Mucosa of rectum (tissue), 2 donors: ENCODE results near the gene RRM2.

ENCODE experiments used
- H3K27ac ChIP-seq, 2 donors: one replicate each; pipeline ENCODE4 v1.7.0; 2013; ENCODE audit warnings: inconsistent platforms in 2 of 2, low read depth in 2 of 2, low read length in 2 of 2
- H3K27me3 ChIP-seq, 2 donors: one replicate each; pipeline ENCODE4 v1.7.0; 2013; ENCODE audit warnings: low read length in 2 of 2; ENCODE audit not compliant: control insufficient read depth in 2 of 2, insufficient read depth in 2 of 2
- H3K36me3 ChIP-seq, 2 donors: one replicate each; pipeline ENCODE4 v1.7.0; 2013; ENCODE audit warnings: low read length in 2 of 2; ENCODE audit not compliant: control insufficient read depth in 2 of 2, insufficient read depth in 2 of 2
- H3K4me1 ChIP-seq, 2 donors: one replicate each; pipeline ENCODE4 v1.7.0; 2013; ENCODE audit warnings: low read length in 2 of 2, mild to moderate bottlenecking in 1 of 2; ENCODE audit not compliant: control insufficient read depth in 2 of 2, insufficient read depth in 2 of 2
- H3K4me3 ChIP-seq, 2 donors: one replicate each; pipeline ENCODE4 v1.7.0; 2013; ENCODE audit warnings: low read length in 2 of 2
- H3K9ac ChIP-seq, 2 donors: one replicate each; pipeline ENCODE4 v1.7.0; 2013; ENCODE audit warnings: low read length in 2 of 2, low read depth in 1 of 2, mild to moderate bottlenecking in 1 of 2
- H3K9me3 ChIP-seq, 2 donors: one replicate each; pipeline ENCODE4 v1.7.0; 2013; ENCODE audit warnings: low read length in 2 of 2; ENCODE audit not compliant: control insufficient read depth in 2 of 2
- donor health status: healthy.
- donor health status: Normal muscosa, but diverticular disease.

RRM2 gene

DNA sequence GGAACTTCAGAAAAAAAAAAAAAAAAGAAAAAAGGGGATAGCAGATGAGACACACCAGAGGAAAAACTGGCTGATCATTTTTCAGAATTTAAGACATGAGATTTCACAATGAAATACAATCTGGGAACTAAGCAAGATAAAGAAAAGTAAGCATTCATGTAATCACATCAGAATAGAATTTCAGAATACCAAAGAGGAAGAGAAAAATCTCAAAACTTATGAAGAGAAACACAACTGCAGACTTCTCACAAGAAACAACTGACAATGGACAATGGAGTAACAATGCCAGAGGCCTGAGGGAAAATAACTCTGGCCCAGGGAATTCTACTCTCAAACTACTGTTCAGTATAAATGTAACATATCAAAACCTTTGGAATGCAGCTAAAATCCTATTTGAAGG is 13.2 kb upstream of the RRM2 start:
- Histone ChIP-seq H3K4me1 (no peaks in the 10 kb centered on the region), H3K9me3 (no peaks in the 10 kb centered on the region), H3K4me3 (no peak overlapping the region), H3K27ac (no peak overlapping the region), H3K9ac (no peak overlapping the region), H3K27me3 (no peaks in the 10 kb centered on the region), H3K36me3 (no peaks in the 10 kb centered on the region)

DNA sequence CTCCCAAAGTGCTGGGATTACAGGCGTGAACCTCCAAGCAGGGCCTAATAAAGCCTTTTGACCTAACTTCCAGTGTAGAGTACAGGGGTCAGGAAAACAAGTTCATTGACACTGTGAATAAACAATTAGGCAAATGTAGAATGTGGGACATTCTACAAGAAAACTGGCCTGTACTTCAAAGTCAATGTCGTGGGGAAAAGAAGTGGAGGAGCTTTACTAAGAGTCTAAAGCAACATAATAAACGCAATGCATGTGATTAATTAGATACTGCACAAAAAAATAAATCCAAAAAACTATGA is 3.6 kb upstream of the RRM2 start:
- H3K9me3 ChIP-seq, result no peaks in the 10 kb centered on the region
- no peak overlapping the region for H3K9ac ChIP-seq
- H3K36me3 ChIP-seq, result no peaks in the 10 kb centered on the region
- H3K4me1 ChIP-seq, result peaks cover 24 to 34% of the 10 kb centered on the region in 2 donors
- H3K27ac ChIP-seq, result no peak overlapping the region
- H3K4me3 ChIP-seq, result no peak overlapping the region
- peaks cover 4 to 5% of the 10 kb centered on the region in 2 donors for H3K27me3 ChIP-seq

DNA sequence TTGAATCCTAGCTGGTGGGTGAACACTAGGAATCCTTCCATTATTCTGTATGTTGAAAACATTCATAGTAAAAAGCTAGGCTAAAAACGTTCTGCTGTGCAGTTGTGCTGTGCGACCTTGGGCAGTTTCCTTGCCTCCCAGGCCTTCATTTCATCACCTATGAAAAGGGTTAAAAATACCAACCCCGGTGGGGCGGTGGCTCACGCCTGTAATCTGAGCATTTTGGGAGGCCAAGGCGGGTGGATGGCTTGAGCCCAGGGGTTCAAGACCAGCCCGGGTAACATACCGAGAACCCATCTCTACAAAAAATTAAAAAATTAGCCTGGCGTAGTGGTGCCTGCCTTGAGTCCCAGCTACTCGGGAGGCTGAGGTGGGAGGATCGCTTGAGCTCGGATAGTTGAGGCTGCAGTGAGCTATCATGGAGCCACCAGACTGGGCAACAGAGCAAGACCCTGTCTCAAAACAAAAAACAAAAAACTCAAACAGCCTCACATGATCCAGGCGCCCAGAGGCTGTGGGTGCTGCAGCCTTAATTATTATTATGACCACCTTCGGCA is 2.9 kb upstream of the RRM2 start:
- Histone ChIP-seq H3K9ac (peak overlapping the region; percentile 60 to 75), H3K27me3 (peaks cover 4 to 5% of the 10 kb centered on the region in 2 donors), H3K9me3 (no peaks in the 10 kb centered on the region), H3K36me3 (no peaks in the 10 kb centered on the region), H3K27ac (peak overlapping the region; percentile 78 to 86), H3K4me1 (peaks cover 24 to 34% of the 10 kb centered on the region in 2 donors), H3K4me3 (peak overlapping the region; percentile 75 to 88)

DNA sequence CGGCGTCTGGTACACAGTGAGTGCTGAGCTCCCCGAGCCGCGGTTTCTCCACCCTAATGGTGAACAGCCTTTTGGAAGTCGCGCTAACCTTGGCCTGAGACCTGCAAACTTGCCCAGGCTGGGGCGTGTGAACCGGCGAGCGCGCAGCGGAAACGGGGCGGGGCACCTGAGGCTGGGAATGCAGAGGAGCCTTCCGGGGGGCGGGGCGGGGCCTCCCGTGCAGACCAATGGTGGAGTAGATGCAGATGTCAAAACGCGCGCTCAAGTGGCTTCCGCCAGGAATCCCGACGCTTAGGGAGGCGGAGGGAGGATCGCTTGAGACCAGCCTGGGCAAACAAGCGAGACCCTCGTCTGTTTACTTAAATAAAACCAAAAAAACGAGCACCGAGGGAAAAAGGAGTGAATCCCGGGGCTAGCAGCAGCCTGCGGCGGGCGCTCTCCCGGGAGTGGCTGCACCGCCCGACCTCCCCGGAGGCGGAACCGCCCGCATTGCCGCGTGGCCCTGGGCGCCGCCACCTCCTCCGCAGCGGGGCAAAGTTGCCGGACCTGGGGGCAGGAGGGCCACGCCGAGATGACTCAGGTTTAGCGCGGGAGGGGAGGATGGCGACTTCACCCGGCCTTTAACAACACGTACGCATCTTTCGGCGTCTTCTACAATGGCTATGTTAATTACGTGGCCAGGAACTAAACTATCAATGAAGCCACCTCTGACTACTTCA is 2.2 kb upstream of the RRM2 start:
- Histone ChIP-seq H3K4me1 (peaks cover 24 to 34% of the 10 kb centered on the region in 2 donors), H3K9ac (peak overlapping the region; percentile 61 to 75), H3K36me3 (no peaks in the 10 kb centered on the region), H3K27me3 (peaks cover 4 to 5% of the 10 kb centered on the region in 2 donors), H3K27ac (peak overlapping the region; percentile 78 to 86), H3K4me3 (peak overlapping the region; percentile 75 to 88), H3K9me3 (no peaks in the 10 kb centered on the region)

DNA sequence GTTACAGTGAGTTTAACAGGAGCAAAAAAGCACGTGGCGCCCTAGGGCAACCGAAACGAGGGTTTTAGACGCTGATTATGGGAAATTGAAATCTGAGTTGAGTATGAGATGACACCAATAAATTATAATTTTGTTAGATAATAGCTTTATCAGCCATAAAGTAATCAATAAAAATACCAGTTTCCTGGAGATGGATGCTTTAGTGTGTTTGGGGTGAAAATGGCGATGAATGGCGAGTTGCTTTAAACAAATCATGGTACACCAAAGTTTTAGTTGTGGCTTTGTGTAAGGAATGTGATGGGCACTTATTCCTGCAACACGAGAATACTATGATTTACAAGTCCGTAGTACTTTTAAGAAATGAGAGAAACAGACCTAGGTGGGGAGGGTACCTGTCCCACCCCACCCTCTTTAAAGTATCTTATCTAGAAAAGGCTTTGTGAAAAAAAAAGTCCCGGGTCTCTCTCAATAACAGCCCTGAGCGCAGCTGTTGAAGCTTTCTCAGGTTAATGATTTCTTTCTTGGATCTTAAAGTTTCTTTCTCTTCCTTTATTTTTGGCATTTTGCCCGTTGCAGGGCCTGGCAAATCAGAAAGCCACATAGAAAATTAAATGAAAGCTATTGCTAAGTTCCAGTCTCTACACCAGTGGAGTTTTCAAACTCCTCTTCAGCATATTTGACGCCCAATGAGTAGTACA is 1.5 kb upstream of the RRM2 start:
- Histone ChIP-seq H3K9ac (peak overlapping the region; percentile 61 to 75), H3K4me1 (peaks cover 29 to 39% of the 10 kb centered on the region in 2 donors), H3K9me3 (no peaks in the 10 kb centered on the region), H3K36me3 (no peaks in the 10 kb centered on the region), H3K4me3 (peak overlapping the region; percentile 75 to 88), H3K27me3 (peaks cover 4 to 5% of the 10 kb centered on the region in 2 donors), H3K27ac (peak overlapping the region; percentile 78 to 86)

DNA sequence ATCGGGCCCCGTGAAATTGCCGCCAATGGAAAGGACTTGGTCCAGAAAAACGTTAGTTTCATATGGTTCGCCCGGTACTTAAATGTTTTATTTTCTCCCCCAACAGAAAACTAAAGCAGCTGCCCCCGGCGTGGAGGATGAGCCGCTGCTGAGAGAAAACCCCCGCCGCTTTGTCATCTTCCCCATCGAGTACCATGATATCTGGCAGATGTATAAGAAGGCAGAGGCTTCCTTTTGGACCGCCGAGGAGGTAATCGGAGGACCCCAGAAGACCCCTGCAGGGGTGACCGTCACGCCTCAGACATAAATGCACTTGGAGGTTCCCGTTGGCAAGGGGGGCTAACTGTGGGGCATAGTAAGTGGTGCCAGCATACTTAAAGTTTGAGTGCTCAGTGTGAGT is 742 bp downstream of the RRM2 start:
- no peaks in the 10 kb centered on the region for H3K36me3 ChIP-seq
- peaks cover 32 to 47% of the 10 kb centered on the region in 2 donors for H3K4me1 ChIP-seq
- peaks cover 4 to 5% of the 10 kb centered on the region in 2 donors for H3K27me3 ChIP-seq
- H3K4me3 ChIP-seq, result peak overlapping the region; percentile 73 to 81
- peak overlapping the region in 1 of 2 donors; percentile 72 for H3K9ac ChIP-seq
- H3K9me3 ChIP-seq, result no peaks in the 10 kb centered on the region
- H3K27ac ChIP-seq, result no peak overlapping the region

DNA sequence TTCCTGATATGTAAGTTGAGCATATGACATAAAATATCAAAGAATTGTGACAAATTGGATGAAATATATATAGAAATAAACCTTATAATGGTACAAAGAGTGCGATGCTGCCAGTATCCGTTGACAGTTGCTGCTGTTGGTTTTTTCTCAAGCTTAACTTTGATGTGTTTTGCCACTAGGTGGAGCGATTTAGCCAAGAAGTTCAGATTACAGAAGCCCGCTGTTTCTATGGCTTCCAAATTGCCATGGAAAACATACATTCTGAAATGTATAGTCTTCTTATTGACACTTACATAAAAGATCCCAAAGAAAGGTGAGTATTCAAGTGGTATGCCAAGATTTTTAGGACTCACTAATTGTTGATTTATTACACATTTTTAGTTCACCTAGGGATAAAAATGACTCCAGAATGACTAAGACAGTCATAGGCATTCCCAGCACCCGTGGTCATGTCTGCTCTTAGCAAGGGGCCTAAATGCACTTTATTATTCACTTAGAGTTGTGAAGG is 2.1 kb downstream of the RRM2 start:
- Histone ChIP-seq H3K27me3 (peaks cover 4 to 5% of the 10 kb centered on the region in 2 donors), H3K4me3 (peak overlapping the region in 1 of 2 donors; percentile 29), H3K9me3 (no peaks in the 10 kb centered on the region), H3K27ac (no peak overlapping the region), H3K4me1 (peaks cover 32 to 47% of the 10 kb centered on the region in 2 donors), H3K9ac (peak overlapping the region in 1 of 2 donors; percentile 18), H3K36me3 (no peaks in the 10 kb centered on the region)

DNA sequence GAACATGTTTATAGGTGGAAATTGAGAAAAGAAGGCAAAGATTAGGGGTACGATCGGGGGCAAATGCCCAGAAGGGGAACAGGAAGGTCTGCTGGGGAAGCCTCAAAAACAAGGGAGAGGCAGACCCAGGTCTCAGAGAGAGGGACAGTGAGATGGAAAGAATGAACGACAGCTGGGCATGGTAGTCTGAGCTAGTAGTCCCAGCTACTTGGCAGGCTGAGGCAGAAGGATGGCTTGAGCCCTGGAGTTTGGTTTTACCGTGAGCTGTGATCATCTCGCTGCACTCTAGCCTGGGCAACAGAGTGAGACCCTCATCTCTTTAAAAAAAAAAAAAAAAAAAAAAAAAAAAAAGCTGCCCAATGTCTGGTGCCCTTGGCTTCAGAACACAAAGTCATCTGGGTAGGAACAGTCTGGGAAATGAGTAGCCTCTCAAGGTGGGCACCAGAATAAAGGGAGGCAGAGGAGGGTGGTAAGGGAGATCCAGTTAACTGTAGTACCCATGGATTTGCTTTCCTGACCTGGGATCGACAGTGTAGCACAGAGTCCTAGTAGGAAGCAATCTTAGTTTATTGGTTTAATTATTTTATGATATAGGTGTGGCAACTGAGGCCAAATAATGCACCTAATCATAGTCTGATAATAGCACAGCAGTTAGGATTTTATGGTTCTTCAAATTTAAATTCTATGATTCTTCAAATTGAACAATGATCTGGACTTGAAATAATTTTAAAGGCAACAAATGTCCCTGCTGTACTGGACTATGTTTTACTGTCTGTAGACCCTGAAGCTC is 3.5 kb downstream of the RRM2 start:
- Histone ChIP-seq H3K4me1 (peaks cover 28 to 38% of the 10 kb centered on the region in 2 donors), H3K4me3 (no peak overlapping the region), H3K36me3 (no peaks in the 10 kb centered on the region), H3K27ac (no peak overlapping the region), H3K9ac (no peak overlapping the region), H3K9me3 (no peaks in the 10 kb centered on the region), H3K27me3 (peaks cover 4 to 5% of the 10 kb centered on the region in 2 donors)

DNA sequence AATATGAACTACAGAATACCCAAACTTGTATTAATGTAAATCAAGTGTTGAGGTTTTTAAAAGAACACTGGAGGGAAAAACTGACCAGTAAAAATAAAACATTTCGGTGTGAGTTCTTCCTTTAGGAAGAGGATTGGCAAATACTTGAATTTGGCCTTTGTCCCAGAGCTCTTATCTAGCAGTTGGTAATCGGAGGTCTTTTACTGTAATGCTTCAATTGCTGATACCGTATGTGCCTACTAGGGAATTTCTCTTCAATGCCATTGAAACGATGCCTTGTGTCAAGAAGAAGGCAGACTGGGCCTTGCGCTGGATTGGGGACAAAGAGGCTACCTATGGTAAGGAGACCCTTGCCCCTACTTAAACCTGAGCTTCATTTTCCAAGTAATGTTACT is 4.1 kb downstream of the RRM2 start:
- Histone ChIP-seq H3K4me3 (no peak overlapping the region), H3K4me1 (peaks cover 24 to 33% of the 10 kb centered on the region in 2 donors), H3K9ac (no peak overlapping the region), H3K36me3 (no peaks in the 10 kb centered on the region), H3K27me3 (peaks cover 4 to 5% of the 10 kb centered on the region in 2 donors), H3K27ac (no peak overlapping the region), H3K9me3 (no peaks in the 10 kb centered on the region)
